HL-60/S4 treated with phorbol 12-myristate 13-acetate at 8.2 ng/mL for 4 days and 3 days (cell line): ENCODE data around the gene ETFRF1.

Experiments
- in situ Hi-C: fragments of 300-500 bp; cut with MboI; formaldehyde crosslinking; loops from 2 replicates; pipeline ENCODE4 v1.15.0; 2022; ENCODE audit warnings: low sequenced_read_pairs

The ETFRF1 gene

GRCh38 chr12:25208554-25208953 is 13.5 kb downstream of the ETFRF1 start:
- in situ Hi-C loops: no loop called here

GRCh38 chr12:25213338-25213737 is 18.3 kb downstream of the ETFRF1 start:
- in situ Hi-C loops: no loop called here

GRCh38 chr12:25236190-25236589 is 41.2 kb downstream of the ETFRF1 start:
- in situ Hi-C loops: no loop called here

GRCh38 chr12:25236626-25237025 is 41.6 kb downstream of the ETFRF1 start:
- in situ Hi-C loops: no loop called here

GRCh38 chr12:25241167-25242020 is 46.4 kb downstream of the ETFRF1 start:
- in situ Hi-C loops: no loop called here

GRCh38 chr12:25242981-25243679 is 48.1 kb downstream of the ETFRF1 start:
- in situ Hi-C loops: no loop called here

- in situ Hi-C loops: no loop called here
Observed at GRCh38 chr12:25243680-25243990, 48.6 kb downstream of the ETFRF1 start.

GRCh38 chr12:25245491-25245890 is 50.5 kb downstream of the ETFRF1 start:
- in situ Hi-C loops: no loop called here

- in situ Hi-C loops: no loop called here
Observed at GRCh38 chr12:25248137-25248536, 53.1 kb downstream of the ETFRF1 start.

GRCh38 chr12:25248732-25249131 is 53.7 kb downstream of the ETFRF1 start:
- in situ Hi-C loops: no loop called here

- in situ Hi-C loops: no loop called here
Observed at GRCh38 chr12:25249931-25250738, 55.1 kb downstream of the ETFRF1 start.

GRCh38 chr12:25250744-25251730 is 56.0 kb downstream of the ETFRF1 start, which contains the start of gene KRAS:
Gene KRAS (minus strand): TSS chr12:25250929.
- in situ Hi-C loops: no loop called here

GRCh38 chr12:25251769-25252168 is 56.7 kb downstream of the ETFRF1 start:
- in situ Hi-C loops: no loop called here

- in situ Hi-C loops: no loop called here
Observed at GRCh38 chr12:25252946-25253345, 57.9 kb downstream of the ETFRF1 start.

- in situ Hi-C loops: no loop called here
Observed at GRCh38 chr12:25253371-25254068, 58.5 kb downstream of the ETFRF1 start.

- in situ Hi-C loops: no loop called here
Observed at GRCh38 chr12:25254271-25254880, 59.3 kb downstream of the ETFRF1 start.
